Adipocyte (in vitro differentiated cells): ENCODE measurements around the gene VGLL4.

Source experiments
- DNase-seq: peaks from one replicate; pipeline ENCODE4 v3.0.0-alpha.2; 2015; ENCODE audit warnings: low read depth
- H3K27me3 ChIP-seq: replicated peaks from 2 replicates; pipeline ENCODE4 v1.7.0; 2013; ENCODE audit warnings: mild to moderate bottlenecking, low read length, moderate library complexity; ENCODE audit not compliant: control insufficient read depth, insufficient read depth
- H3K36me3 ChIP-seq: 2 replicates; pipeline ENCODE4 v1.7.0; 2013; ENCODE audit warnings: low read length, mild to moderate bottlenecking, moderate library complexity; ENCODE audit not compliant: control insufficient read depth, insufficient read depth, severe bottlenecking
- H3K4me1 ChIP-seq: 2 replicates; pipeline ENCODE4 v1.7.0; 2013; ENCODE audit warnings: mild to moderate bottlenecking, low read length, moderate library complexity; ENCODE audit not compliant: control insufficient read depth, insufficient read depth
- H3K4me3 ChIP-seq: 2 replicates; pipeline ENCODE4 v1.7.0; 2013; ENCODE audit warnings: mild to moderate bottlenecking, low read length, moderate library complexity
- H3K9ac ChIP-seq: 2 replicates; pipeline ENCODE4 v1.7.0; 2013; ENCODE audit warnings: mild to moderate bottlenecking, low read length, moderate library complexity
- H3K9me3 ChIP-seq: 2 replicates; pipeline ENCODE4 v1.7.0; 2013; ENCODE audit warnings: mild to moderate bottlenecking, low read length, moderate library complexity; ENCODE audit not compliant: control insufficient read depth

VGLL4 gene

GRCh38 chr3:11569156-11569741 is 74.5 kb downstream of the VGLL4 start:
- H3K4me3 ChIP-seq: peak overlapping the region; percentile 70
- DNase-seq: no peak
- H3K9ac ChIP-seq: peak overlapping the region; percentile 87
- peaks cover 35% of the 10 kb centered on the region for H3K4me1 ChIP-seq
- H3K36me3 ChIP-seq: peaks cover 25% of the 10 kb centered on the region
- H3K27me3 ChIP-seq: no peaks in the 10 kb centered on the region
- H3K9me3 ChIP-seq: no peaks in the 10 kb centered on the region

GRCh38 chr3:11568503-11569155 is 75.1 kb downstream of the VGLL4 start:
- no peaks in the 10 kb centered on the region for H3K27me3 ChIP-seq
- peak overlapping the region; percentile 70 for H3K4me3 ChIP-seq
- H3K4me1 ChIP-seq: peaks cover 35% of the 10 kb centered on the region
- H3K9ac ChIP-seq: peak overlapping the region; percentile 87
- no peaks in the 10 kb centered on the region for H3K9me3 ChIP-seq
- DNase-seq: peak; percentile 95
- peaks cover 32% of the 10 kb centered on the region for H3K36me3 ChIP-seq

- Histone ChIP-seq H3K36me3 (peaks cover 40% of the 10 kb centered on the region), H3K9ac (peak overlapping the region; percentile 87), H3K27me3 (no peaks in the 10 kb centered on the region), H3K4me3 (peak overlapping the region; percentile 70), H3K9me3 (no peaks in the 10 kb centered on the region), H3K4me1 (peaks cover 35% of the 10 kb centered on the region)
- peak; percentile 93 for DNase-seq
Measured at GRCh38 chr3:11567516-11568467, 75.9 kb downstream of the VGLL4 start.

- DNase-seq: no peak
- Histone ChIP-seq H3K4me1 (peaks cover 35% of the 10 kb centered on the region), H3K9ac (no peak overlapping the region), H3K36me3 (peaks cover 48% of the 10 kb centered on the region), H3K4me3 (no peak overlapping the region), H3K27me3 (no peaks in the 10 kb centered on the region), H3K9me3 (no peaks in the 10 kb centered on the region)
Measured at GRCh38 chr3:11566916-11567315, 76.8 kb downstream of the VGLL4 start.

GRCh38 chr3:11566478-11566877 is 77.2 kb downstream of the VGLL4 start:
- peaks cover 48% of the 10 kb centered on the region for H3K36me3 ChIP-seq
- H3K4me1 ChIP-seq: peaks cover 35% of the 10 kb centered on the region
- H3K9me3 ChIP-seq: no peaks in the 10 kb centered on the region
- H3K27me3 ChIP-seq: no peaks in the 10 kb centered on the region
- DNase-seq: no peak
- H3K4me3 ChIP-seq: no peak overlapping the region
- H3K9ac ChIP-seq: no peak overlapping the region

- no peaks in the 10 kb centered on the region for H3K27me3 ChIP-seq
- H3K4me1 ChIP-seq: peaks cover 35% of the 10 kb centered on the region
- DNase-seq: no peak
- H3K9ac ChIP-seq: no peak overlapping the region
- H3K36me3 ChIP-seq: peaks cover 48% of the 10 kb centered on the region
- H3K9me3 ChIP-seq: no peaks in the 10 kb centered on the region
- no peak overlapping the region for H3K4me3 ChIP-seq
Measured at GRCh38 chr3:11565932-11566331, 77.8 kb downstream of the VGLL4 start.

GRCh38 chr3:11565492-11565891 is 78.2 kb downstream of the VGLL4 start:
- no peak for DNase-seq
- peaks cover 48% of the 10 kb centered on the region for H3K36me3 ChIP-seq
- peaks cover 31% of the 10 kb centered on the region for H3K4me1 ChIP-seq
- no peaks in the 10 kb centered on the region for H3K9me3 ChIP-seq
- H3K27me3 ChIP-seq: no peaks in the 10 kb centered on the region
- H3K9ac ChIP-seq: no peak overlapping the region
- H3K4me3 ChIP-seq: no peak overlapping the region

- DNase-seq: no peak
- peaks cover 48% of the 10 kb centered on the region for H3K36me3 ChIP-seq
Measured at GRCh38 chr3:11565072-11565471, 78.6 kb downstream of the VGLL4 start.

GRCh38 chr3:11564577-11565001 is 79.1 kb downstream of the VGLL4 start:
- H3K9me3 ChIP-seq: no peaks in the 10 kb centered on the region
- peaks cover 33% of the 10 kb centered on the region for H3K4me1 ChIP-seq
- DNase-seq: no peak
- no peaks in the 10 kb centered on the region for H3K27me3 ChIP-seq
- peaks cover 48% of the 10 kb centered on the region for H3K36me3 ChIP-seq
- no peak overlapping the region for H3K9ac ChIP-seq
- H3K4me3 ChIP-seq: no peak overlapping the region

More at GRCh38 chr3:11565072-11565471, 78.6 kb downstream of the VGLL4 start:
- Histone ChIP-seq H3K9ac (no peak overlapping the region), H3K27me3 (no peaks in the 10 kb centered on the region), H3K4me3 (no peak overlapping the region), H3K9me3 (no peaks in the 10 kb centered on the region), H3K4me1 (peaks cover 30% of the 10 kb centered on the region)

GRCh38 chr3:11563865-11564185 is 79.9 kb downstream of the VGLL4 start:
- no peak for DNase-seq
- H3K36me3 ChIP-seq: peaks cover 54% of the 10 kb centered on the region
- no peaks in the 10 kb centered on the region for H3K27me3 ChIP-seq
- H3K9ac ChIP-seq: no peak overlapping the region
- no peak overlapping the region for H3K4me3 ChIP-seq
- peaks cover 27% of the 10 kb centered on the region for H3K4me1 ChIP-seq
- no peaks in the 10 kb centered on the region for H3K9me3 ChIP-seq

GRCh38 chr3:11563159-11563864 is 80.4 kb downstream of the VGLL4 start:
- Histone ChIP-seq H3K9me3 (no peaks in the 10 kb centered on the region), H3K4me3 (no peak overlapping the region), H3K36me3 (peaks cover 59% of the 10 kb centered on the region), H3K4me1 (peaks cover 23% of the 10 kb centered on the region), H3K9ac (no peak overlapping the region), H3K27me3 (no peaks in the 10 kb centered on the region)
- DNase-seq: no peak
